Stimulated activated CD8-positive, alpha-beta memory T cell treated with anti-CD3 and anti-CD28 coated beads, Interleukin-15, amount 100 ng/mL, for 4 hours (primary cell): ENCODE results near the gene SLC25A51.
"Not testable (repeated sequence)": the region's sequence is repeated elsewhere in the genome, so short reads cannot be mapped to it uniquely, and the experiment has no call there.

Source experiments
- DNase-seq, 2 donors: peaks; one replicate each; pipeline ENCODE4 v3.0.0-alpha.2; 2020; ENCODE audit warnings: low read depth in 2 of 2

Gene SLC25A51

GRCh38 chr9:37902796-37903646, 906 bp downstream of the SLC25A51 start:
- DNase-seq = no peak

GRCh38 chr9:37902131-37902530, 1.8 kb downstream of the SLC25A51 start:
- DNase-seq = no peak

- DNase-seq = no peak
Observed at GRCh38 chr9:37899041-37899440, 4.9 kb downstream of the SLC25A51 start.

- no peak for DNase-seq
Observed at GRCh38 chr9:37897665-37898064, 6.3 kb downstream of the SLC25A51 start.

- no peak for DNase-seq
Observed at GRCh38 chr9:37892063-37892462, 11.9 kb downstream of the SLC25A51 start.

- not testable (repeated sequence) for DNase-seq
Observed at GRCh38 chr9:37891042-37891441, 12.9 kb downstream of the SLC25A51 start.

GRCh38 chr9:37889536-37889935, 14.4 kb downstream of the SLC25A51 start:
- DNase-seq = no peak

- not testable (repeated sequence) for DNase-seq
Observed at GRCh38 chr9:37887977-37888583, 15.8 kb downstream of the SLC25A51 start.

- no peak for DNase-seq
Observed at GRCh38 chr9:37880916-37881479, 22.9 kb downstream of the SLC25A51 start.

- no peak for DNase-seq
Observed at GRCh38 chr9:37876376-37876775, 27.6 kb downstream of the SLC25A51 start.

GRCh38 chr9:37873955-37874354, 30.0 kb downstream of the SLC25A51 start:
- no peak for DNase-seq

GRCh38 chr9:37870799-37871176, 33.1 kb downstream of the SLC25A51 start:
- no peak for DNase-seq

- no peak for DNase-seq
Observed at GRCh38 chr9:37870081-37870798, 33.7 kb downstream of the SLC25A51 start.

- no peak for DNase-seq
Observed at GRCh38 chr9:37862530-37862929, 41.4 kb downstream of the SLC25A51 start.

GRCh38 chr9:37859043-37859442, 44.9 kb downstream of the SLC25A51 start:
- DNase-seq = no peak

GRCh38 chr9:37856551-37856950, 47.4 kb downstream of the SLC25A51 start:
- no peak for DNase-seq

GRCh38 chr9:37852222-37852621, 51.7 kb downstream of the SLC25A51 start:
- DNase-seq = no peak

- DNase-seq = no peak
Observed at GRCh38 chr9:37840560-37841194, 63.2 kb downstream of the SLC25A51 start.

- DNase-seq = no peak
Observed at GRCh38 chr9:37839496-37840461, 64.1 kb downstream of the SLC25A51 start.
